GM21526 (cell line): ENCODE results near the gene STK39.

Experiments
- ATAC-seq: cut with Tn5 transposase; IDR thresholded peaks from one replicate; pipeline ENCODE4 v1.9.1; 2021; ENCODE audit warnings: moderate library complexity; ENCODE audit not compliant: unreplicated experiment, low FRiP score

STK39 gene

GRCh38 chr2:168210895-168211570, 36.4 kb downstream of the STK39 start:
- no peak for ATAC-seq

GRCh38 chr2:168210216-168210894, 37.0 kb downstream of the STK39 start:
- no peak for ATAC-seq

GRCh38 chr2:168208652-168209051, 38.7 kb downstream of the STK39 start:
- no peak for ATAC-seq

DNA sequence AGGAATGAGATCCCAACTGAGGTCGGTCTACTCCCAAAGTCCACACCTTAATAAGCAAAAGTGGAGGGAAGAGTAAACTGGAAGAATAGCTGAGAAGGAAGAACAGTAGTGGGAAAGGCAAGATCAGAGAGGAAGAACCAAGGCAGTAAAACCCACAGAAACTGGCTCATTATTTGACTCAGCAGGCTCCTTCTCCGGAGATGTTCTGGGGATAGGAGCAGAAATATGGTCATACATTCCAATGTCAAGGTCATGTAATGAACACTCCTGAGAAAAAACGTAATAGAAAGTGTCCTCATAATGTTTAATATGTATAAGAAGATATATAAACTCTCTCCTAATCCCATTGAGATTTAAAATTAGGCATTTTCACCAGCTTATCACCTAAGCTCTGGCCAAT, 39.5 kb downstream of the STK39 start:
- ATAC-seq = no peak

GRCh38 chr2:168203762-168204693, 43.4 kb downstream of the STK39 start:
- no peak for ATAC-seq

DNA sequence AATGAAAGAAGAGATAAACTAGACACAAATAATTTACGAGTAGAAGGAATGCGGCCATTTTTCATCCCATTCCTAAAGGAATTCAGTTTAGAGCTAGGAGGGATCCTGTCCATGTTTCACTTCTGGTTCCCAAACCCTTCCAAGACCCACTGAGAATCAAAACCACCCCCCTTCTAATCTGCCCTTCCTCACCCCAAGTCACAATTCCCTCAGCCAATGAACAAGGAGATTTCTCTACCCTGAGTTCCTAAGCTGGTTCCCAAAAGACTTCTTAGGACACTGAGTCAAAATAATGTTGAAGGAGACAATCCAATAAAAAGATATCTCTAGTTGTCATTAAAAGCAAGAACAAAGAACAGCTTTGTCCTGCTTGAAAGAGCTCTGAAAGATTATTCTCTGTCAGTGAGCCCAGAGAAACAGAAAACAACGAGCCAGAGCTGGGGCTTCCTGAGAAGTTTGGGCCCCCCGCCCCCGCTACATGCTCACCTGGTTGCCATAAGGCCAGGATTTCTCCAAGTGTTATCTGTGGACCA, 45.7 kb downstream of the STK39 start:
- ATAC-seq = no peak

DNA sequence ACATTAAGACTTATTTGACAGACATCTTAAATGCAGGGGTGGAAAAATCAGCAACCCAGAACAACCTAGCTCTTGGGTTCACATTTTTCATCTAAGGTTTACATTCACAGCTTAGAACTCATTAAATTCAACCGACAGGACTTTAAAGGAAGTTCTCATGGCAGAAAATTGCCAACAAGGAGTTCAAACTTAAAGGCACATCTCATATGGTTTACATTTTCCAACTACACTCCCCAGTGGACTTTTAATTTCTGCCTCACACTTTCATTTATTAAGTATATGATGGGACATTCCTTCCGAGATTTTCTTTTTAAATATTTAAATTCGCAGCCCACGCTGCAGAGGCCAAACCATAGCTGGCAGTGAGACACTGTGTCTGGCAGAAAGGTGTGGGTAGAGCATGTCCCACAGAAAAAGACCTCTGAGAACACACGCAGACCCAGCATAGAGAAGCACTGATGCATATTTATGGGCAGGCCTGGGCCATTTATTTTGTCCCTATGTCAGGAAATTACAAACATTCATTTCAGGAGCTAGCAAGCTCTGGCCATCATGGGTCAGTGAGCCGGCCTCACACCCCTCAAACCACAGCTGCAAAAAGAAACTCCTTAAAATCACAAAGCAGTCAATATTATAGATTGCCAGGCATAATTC, 46.3 kb downstream of the STK39 start:
- no peak for ATAC-seq

DNA sequence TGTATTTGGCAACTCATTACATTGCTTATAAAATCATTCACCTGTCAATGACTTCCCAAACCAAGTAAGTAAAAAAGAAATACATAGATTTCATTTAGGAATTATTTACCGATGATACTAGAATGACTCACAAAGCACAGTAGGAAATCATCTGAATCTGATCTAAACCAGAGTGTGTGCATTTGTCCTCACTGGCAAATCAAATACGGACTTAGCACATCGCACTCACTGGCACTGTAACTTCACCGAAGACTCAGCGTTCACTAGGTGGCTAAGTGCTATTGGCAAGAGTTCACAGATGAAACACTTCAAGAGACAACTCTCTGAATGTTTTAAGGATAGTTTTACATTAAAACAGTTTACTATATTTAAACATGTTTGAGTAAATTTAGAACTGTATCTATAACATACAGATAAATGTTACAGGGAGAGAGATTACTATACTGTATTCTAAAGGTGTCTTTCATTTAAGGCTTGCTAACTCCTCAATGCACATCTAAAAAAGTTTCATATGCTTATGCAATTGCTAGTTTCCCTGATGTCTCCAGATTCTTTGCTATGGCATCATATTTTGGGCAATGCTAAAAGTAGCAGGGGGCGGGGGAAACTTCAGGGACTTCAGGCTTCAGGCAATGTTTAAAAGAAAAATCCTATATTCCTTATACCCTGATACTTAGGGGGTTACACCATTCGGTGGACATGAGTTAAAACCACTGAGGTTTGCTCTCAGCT, 48.8 kb downstream of the STK39 start:
- ATAC-seq = no peak

DNA sequence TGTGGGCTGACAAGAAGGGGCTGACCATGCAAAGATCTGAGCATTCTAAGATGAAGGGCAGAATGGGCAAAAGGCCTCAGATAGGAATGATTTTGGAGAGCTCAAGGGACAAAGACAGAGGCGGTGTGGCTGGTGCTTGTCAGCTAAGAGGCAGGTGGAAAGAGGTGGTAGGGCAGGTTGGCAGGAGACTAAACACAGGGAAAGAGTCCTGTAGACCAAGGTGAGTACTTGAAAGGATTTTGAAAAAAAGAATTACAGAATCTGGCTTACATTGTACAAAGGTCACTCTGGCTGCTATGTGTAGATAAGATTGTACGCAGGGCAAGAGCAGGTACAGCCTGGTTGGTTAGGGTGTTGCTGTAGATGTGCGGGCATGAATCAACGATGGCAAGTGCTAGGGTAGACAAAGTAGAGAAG, 50.6 kb downstream of the STK39 start:
- ATAC-seq = no peak

DNA sequence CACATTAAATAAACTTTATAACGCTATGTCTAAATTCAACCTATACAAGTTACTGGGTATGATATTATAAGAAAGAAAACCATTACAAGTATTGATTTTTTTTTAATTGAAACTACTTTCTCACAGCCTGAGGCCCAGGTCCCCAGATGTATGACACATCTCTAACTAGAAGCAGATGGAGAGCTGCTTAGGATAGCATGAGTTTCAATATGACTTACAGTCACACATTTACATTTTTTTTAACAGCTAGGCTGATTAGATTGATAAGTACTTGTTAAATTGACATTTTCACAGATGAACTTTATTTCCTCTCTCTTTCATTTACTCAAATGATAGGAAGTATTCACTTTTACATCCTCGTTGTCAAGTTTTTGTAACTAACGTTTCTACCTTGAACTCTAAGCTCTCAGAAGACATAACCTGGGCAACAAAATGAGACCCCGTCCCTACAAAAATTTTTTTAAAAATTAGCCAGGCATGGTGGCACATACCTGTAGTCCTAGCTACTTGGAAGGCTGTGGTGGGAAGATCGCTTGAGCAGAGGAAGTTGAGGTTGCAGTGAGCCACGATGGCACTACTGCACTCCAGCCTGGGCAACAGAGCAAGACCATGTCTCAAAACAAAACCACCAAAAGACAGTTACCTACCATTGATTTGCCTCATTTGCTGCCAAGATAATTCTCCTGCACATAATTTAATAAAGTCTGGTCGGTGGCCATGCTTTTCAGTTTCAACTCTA, 52.4 kb downstream of the STK39 start:
- peak; percentile 95 for ATAC-seq

DNA sequence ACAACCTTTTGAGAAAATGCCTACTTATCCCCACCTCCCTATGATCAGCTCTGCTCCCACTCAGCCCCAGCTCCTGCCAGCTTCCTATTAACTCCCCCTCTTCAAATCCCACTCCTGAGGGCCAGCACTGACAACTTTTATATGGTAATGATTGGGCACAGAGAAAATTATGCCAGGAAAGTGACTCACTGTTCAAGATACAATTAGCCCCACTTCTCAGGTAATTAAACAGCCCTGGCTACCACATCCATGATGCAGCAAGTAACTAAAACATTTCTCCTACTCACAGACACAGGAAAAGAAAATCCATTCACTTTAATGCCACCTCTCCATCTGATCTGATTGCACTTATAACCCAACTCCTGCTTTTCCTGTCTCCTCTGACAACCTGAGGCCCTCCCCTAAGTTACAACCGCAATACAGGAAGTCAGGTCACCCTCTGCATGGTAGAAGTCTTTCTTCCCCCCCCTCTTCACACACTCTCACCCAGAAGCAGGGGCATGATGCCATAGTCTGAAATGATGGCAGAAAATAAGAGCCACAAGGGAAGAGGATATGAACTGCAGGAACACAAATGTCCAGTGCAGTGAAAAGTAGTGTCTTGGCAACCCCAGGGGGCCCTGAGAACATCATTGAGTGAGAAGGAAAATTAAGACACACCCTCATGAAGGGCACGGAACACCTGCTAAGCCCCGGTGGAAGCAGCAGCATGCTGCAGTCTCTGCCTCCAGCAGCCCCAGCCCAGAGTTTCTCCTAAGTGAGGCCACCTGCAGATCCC, 54.4 kb downstream of the STK39 start:
- ATAC-seq = no peak

GRCh38 chr2:168191955-168192785, 55.2 kb downstream of the STK39 start:
- no peak for ATAC-seq

DNA sequence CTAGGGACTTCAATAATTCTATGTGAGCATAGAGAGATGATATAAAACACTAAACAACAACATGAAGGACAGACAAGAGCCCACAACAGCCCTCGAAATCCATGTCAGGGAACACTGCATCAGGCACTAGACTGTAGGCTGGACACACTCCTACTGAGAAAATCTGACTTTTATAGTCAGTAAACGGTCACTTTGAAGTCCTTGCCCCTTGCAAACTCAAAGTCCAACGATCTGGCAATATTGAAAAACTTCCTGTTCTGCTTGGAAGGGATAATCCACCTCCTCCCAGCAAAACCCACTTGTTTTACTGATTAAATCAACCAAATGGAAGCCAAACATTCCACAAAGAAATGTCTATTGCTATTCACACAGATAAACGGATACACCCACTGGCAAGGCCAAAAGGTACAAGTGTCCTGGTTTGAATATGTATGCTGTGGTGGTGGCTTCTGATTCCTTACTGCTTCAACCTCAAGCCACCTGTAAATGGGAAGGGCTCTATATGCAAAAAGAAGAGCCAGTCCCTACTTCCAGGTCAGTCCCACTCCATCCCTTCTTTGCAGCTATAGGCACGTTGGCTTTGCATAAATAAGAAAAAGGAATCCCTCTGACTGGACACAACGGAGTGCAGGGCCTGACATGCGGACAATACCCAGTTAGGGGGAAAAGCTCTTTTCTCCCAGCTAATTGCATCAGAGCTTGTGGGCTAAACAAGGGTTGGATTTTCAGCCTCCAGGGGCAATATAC, 56.6 kb downstream of the STK39 start:
- no peak for ATAC-seq

DNA sequence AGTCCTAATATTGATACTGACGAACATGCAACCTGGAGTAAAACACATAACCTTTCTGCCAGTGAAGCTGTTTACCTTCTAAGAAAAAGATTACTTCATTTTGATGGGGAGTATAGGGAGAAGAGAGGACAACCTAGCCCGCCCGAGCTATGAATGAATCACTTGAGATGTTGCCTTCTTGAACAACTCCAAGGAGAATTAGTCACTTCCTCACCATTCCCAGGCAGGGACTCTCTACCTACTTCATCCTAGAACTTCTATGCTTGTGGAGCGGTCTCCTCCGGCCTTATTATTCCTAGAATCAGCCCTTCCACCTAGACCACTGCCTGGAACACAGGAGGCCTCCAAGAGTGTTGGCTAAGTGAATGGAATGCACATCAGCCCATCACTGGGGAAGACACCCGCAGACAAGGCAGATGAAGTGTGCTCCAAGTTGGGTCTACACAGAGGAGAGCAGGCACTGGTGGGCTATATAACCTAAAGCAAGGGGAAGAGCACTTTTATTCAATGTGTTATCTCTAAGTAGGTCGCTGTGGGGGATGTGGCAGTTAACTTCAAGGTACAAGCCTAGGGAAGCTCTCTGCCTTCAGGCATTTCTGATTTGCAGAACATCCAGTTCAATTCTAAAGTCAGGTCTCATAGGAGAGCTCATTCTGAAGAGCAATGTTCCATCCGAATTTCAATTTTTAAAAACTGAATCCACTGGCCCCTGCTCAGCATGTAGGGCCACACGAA, 57.4 kb downstream of the STK39 start:
- no peak for ATAC-seq

DNA sequence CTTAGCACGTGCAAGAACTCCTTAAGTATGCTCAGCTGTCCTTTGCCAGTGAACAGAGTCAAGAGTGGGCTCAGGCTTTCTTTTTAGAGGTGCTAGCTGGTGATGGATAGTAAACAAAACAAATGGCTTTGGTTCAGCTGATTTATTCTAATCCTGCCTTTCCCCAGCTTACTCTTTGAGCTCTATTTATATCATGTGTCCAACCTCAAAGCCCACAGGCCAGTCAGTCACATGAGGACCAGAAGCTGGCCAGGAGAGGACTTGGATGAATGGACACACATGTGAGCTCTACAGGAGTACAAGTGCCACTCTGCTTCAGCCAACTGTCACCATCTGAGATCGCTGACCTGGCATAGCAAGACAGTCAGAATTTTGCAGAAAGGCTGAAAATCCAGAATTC, 59.4 kb downstream of the STK39 start:
- no peak for ATAC-seq

GRCh38 chr2:168186452-168186851, 60.9 kb downstream of the STK39 start:
- ATAC-seq = no peak
